Activated CD8-positive, alpha-beta memory T cell treated with anti-CD3 and anti-CD28 coated beads, Interleukin-2, amount 50 U/mL, for 4 hours (primary cell): ENCODE data around the gene FBLN2.
"Not testable (repeated sequence)": the region's sequence is repeated elsewhere in the genome, so short reads cannot be mapped to it uniquely, and the experiment has no call there.

Experiments used
- DNase-seq: peaks from one replicate; pipeline ENCODE4 v3.0.0-alpha.2; 2020

The FBLN2 gene

DNA sequence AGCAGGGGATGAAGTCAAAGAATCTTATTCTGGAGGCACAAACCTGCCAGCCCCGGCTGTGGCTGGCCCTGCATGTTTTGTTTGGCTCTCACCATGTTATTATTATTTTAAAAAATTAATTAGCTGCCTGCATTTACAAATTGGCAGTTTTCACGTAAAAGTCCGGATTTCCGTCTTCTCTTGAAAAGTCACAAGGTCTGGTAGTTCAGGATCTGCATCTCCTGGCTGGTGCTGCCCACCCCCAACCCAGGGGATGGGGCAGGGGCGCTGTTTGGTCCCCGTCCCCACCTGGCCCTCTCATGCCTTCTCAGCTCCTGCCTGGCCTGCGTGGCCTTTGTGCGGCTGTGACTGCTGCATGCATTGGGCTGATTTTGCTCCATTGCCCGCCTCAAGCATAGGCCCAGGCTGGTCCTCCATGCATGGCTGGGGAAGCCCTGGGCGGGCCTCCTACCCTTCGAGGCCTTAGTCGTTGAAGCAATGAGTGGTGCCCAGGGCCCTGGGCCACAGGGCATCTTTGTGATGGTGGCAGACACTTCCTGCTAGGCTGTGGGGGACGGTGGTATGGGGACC is 2.0 kb downstream of the FBLN2 start:
- DNase-seq = no peak

DNA sequence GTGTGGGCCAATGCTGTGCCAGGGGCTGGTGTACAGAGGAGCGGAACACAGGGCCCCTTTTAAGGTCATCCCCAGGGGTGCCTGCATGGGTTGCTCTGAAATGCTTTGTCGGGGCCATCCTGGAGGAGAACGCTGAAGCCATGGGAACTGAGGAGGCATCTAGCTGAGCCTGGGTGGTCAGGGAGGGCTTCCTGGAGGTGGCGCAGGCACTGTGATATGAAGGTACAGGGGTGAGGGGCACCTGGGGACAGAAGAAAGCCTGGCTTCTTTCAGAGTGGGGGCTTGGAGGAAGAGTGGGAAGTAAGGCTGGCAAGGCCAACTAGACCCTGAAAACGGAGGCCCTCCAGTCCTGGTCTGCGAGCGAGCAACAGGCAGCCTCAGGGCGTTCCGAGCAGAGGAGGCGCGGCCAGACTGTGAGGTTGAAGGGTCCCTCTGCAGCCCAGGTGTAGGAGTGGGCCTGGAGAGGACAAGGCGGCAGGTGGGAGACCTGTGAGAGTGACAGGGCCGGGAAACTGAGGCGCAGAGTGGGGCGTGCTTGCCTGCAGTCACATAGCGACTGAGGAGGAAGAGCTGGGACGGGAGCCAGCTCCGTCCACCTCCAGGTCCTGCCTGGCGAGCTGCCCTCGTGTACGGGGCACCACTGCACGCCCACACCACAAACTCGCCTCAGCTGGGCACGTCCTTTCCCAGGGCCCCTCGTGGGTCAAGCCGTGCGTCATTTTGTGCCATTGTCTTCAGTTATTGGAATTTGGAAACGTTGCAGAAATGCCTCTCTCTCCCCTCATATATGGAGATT is 4.1 kb downstream of the FBLN2 start:
- no peak for DNase-seq

DNA sequence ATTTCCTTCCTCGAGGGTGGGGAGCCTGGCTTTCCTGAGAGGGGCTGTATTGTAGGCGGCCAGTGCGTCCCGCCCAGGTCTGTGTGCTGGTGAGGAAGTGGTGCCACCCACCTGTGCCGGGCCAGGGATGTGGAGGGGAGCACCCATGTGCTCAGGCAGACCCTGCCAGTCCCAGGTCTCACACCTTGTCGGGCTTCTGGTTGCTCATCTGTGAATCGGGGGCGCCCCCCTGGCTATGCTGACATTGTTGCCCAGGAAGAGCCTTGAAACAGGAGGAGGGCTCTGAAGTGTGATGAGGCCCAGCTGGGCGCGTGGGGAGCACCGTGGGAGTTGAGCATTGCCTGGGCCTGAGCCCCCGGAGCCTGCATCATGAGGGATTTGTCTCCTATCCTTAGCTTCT is 4.8 kb downstream of the FBLN2 start:
- no peak for DNase-seq

DNA sequence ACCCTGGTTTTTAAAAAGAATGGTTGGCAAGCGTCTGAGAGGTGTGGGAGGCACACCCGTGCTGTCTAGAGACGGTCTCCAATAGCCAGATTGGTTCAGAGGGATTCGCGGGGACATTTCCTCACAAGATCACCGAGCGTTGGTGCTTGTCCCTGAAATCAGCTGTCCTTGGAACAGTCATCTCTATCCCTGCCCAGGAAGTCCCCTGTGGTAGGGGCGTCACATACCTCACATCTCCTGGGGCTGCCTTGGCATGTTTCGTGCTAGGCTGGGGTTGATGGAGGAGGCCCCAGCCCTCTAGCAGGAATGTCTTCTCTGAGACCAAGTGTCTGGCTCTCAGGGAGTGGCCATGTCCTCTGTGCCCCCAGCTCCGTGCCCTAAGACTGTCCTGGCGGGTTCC is 6.8 kb downstream of the FBLN2 start:
- DNase-seq = no peak

DNA sequence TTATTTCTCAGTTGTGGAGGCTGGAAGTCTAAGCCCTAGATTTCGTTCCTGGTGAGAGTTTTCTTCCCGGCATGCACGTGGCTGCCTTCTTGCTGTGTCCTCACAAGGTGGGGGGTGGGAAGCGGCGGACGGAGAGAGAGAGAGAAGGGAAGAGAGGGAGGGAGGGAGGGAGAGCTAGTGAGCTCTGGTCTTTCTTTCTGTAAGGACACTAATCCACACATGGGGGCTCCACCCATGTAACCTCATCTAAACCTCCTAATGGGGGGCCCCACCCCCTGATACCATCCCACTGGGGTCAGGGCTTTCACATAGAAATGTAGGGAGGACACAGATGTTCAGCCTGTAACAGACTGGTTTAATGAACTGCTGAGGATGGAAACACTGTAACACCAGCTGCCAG is 7.3 kb downstream of the FBLN2 start:
- no peak for DNase-seq

DNA sequence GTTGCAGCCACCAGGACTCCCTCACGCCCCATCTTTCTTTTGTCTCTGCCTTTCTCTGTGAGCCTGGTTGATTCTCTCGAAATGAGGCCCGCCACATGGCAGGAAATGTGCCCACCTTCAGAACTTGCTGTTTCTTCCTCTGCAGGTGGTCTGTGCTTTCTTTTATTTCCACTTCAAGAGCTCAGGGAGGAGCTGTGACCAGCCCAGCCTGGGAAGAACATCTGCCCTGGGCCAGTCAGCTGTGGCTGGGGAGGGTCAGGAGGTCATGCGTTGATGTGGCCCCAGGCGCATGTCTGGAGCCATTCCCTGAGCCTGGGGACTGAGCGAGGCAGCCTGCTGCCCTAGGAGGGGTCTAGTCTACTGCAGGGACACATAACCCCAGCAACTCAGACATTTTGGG is 8.0 kb downstream of the FBLN2 start:
- DNase-seq = no peak

DNA sequence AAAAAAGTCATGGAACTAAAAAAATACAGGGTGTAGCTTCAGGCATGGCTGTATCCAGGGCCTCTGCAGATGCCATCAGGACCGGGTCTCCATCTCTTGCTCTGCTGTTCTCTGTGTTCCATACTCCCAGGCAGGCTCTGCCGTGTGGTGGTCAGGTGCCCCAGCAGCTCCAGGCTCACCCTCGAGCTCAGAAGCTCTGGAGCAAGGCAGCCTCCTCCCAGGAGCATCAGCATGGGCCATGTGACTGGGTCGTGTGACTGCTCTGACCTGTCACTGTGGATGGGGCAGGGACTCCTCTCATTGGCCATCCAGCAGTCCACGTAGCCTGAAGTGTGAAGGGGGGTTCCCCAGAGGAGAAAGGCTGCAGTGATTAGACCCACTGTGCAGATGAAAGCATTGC is 8.5 kb downstream of the FBLN2 start:
- no peak for DNase-seq

DNA sequence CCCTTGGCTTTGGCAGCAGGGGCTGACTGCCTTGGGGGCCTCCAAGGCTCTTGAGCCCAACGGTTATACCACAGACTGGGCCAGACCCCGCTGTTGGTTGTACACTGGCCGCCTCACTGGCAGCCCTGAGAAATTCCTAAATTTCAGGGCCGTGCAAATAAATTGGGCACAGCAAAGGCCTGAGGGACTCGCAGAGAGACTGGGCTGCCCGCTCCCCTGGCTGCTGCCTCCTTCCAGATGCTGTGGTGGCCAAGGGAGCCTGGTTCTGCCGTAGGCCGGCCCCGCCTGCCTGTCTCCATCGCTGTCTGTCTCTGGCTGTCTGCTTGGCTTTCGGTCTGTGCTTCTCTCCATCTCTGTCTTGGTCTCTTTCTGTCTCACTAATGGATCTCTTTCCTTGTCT is 9.0 kb downstream of the FBLN2 start:
- no peak for DNase-seq

DNA sequence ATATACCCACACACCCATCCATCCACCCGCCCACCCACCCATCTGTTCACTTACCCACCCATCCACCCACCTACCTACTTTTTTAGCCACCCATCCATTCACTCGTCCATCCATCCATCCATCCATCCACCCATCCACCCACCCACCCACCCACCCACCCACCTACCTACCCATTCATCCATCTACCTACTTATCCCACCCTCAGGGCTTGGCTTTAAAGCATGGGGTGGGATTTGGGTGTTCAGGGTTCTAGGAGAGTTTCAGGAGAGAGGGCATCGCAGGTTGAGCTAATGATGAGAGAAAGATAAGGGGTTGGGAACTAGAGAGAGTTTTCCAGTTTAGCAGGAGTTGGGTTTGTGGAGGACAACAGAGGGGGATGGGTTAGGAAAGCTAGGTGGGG is 9.7 kb downstream of the FBLN2 start:
- no peak for DNase-seq

DNA sequence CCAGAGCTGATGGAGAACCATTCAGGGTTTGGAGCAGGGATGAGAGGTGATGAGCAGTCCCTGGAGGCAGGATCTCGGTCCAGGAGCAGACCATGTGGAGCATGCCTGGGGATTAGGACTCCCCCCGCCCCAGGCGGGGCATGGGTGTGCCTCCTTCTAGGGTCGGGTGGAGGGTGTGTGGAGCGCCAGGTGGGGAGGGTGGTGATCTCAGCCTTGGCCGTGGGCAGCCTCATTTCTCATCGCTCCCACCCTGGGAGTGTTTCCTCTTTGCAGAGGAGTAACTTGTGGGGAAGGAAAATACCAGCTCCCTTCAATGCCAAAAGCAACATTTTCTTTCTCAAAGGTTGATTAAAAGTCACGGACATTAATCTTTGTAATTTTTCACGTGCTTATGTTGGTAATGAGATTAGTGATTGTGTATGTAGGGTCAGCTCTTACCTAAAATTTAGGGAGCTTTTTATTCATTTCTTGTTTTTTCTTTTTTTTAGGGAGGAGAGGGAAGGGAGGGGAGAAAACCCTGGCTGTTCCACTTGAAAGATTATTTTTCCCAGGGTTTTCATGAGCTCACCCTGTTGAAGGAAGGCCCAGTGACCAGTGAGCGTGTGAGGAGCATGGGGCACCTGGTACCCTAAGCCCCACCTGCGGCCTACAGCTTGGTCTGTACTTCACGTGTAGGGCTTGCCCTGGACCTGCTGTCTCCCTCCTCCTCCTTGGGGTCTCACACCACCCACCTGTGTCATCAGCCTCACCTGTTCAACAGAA is 11.0 kb downstream of the FBLN2 start:
- no peak for DNase-seq

DNA sequence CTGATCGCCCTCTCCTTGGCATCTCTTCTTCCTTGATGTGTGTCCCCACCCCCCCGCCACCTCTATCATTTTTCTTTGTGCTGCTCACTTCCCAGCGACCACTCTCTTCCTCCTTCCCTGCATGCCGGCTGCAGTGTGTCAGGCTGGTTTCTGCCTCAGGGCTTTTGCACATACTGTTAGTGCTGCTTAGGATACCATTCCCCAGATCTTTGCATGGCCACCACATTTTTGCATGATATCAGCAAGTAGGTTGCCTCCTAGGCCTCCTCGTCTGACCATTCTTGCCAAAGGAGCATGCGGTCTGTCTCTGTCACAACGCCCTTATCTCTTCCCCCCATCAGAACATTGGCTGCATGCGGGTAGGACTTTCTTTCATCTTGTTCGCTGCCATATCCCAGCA is 12.5 kb downstream of the FBLN2 start:
- no peak for DNase-seq

DNA sequence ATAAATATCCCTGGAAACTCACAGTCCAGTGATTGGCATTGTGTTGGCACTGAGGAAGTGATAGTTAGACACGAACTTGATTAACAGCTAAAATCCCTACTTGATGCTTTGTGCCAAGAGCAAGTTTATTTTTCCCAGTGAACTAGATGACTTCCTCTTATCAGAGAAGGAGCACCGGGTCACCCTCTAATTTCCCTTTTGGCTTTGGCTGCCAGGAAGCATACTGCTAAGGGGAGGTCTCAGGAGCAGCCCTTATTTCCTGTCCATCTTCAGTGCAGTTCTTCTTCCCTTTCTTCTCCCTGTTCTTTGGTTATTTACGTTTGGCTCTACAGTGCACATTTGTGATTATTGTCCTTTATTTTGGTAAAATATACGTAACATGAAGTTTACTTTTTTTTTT is 13.0 kb downstream of the FBLN2 start:
- no peak for DNase-seq

DNA sequence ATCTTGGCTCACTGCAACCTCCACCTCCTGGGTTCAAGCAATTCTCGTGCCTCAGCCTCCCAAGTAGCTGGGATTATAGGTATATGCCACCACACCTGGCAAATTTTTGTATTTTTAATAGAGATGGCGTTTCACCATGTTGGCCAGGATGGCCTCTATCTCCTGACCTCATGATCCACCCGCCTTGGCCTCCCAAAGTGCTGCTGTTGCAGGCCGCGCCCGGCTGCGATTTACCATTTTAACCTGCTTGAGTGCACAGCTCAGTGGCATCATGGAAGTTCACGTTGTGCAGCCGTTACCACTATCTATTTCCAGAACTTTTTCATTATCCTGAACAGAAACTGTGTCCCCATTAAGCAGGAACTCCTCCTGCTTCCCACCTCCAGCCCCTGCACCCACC is 13.5 kb downstream of the FBLN2 start:
- not testable (repeated sequence) for DNase-seq

DNA sequence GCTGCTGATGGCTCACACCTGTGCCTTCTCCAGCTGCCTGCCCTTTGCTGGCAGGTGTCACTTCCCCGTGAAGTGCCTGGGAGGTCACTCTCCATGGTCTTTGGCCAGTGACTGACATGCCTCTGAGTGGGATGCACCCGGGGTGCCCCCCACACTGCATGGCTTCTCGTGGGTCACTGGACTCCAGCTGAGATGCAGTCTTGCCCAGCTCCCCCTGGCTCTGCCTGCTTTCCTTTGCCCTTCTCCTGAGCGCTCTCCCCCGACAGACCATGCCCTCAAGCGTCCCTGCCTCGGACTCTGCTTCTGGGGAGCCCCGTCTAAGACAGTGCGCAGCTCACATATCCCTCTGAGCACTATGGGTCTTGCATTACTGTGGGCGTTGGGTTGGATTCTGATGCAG is 14.4 kb downstream of the FBLN2 start:
- no peak for DNase-seq

DNA sequence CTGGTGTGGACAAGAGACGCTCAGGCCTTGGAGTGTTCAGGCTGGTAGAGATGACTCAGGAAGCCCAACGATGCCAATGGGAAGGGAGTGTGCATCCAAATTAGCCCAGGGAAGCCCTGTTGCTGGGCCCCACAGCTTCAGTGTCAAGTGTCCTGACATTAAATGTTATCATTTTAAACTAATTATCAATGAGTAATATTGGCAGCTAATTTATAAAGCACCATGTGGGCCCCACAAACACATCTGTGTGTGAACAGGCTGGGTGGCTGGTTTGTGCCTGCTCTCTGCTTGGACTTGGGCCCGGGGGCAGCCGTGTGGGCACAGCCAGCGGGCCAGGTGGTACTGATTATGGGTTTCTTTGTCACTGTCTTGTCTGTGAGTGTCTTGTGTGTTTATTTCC is 15.0 kb downstream of the FBLN2 start:
- DNase-seq = no peak

DNA sequence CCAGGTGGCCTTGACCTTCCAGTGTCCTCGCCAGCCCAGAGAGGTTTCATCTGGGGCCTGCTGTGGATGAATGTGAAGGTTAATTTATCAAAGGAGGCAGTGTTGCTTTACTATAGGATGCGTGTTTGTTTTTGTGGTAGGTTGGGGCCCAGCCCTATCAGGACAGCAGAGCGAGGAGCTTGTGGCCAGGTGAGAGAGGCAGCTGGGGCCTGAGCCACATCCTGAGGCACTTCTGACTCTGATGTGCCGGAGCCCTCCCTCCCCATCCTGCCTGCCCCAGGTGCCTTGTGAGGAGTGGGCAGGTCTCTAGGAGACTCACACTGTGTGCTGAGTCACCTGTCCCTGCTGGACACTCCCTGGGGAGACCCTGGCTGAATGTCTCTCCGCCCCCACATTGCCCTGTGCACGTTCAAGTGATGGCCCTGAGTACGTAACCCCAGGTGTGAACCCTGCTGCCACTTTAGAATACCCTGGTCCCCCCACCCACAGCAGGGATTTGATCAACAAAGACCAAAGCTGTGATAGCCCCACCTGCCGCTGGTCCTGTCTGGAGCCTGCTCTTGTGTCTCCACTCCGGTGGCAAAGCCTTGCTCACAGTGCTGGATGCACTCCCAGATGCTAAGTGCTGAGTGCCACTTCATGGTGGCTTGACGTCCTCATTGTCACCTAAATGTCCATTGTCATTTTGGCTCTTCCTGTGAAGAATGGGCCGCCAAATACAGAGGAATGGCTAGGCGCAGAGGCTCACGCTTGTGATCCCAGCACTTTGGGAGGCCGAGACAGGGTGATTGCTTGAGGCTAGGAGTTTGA is 16.0 kb downstream of the FBLN2 start:
- DNase-seq = no peak

DNA sequence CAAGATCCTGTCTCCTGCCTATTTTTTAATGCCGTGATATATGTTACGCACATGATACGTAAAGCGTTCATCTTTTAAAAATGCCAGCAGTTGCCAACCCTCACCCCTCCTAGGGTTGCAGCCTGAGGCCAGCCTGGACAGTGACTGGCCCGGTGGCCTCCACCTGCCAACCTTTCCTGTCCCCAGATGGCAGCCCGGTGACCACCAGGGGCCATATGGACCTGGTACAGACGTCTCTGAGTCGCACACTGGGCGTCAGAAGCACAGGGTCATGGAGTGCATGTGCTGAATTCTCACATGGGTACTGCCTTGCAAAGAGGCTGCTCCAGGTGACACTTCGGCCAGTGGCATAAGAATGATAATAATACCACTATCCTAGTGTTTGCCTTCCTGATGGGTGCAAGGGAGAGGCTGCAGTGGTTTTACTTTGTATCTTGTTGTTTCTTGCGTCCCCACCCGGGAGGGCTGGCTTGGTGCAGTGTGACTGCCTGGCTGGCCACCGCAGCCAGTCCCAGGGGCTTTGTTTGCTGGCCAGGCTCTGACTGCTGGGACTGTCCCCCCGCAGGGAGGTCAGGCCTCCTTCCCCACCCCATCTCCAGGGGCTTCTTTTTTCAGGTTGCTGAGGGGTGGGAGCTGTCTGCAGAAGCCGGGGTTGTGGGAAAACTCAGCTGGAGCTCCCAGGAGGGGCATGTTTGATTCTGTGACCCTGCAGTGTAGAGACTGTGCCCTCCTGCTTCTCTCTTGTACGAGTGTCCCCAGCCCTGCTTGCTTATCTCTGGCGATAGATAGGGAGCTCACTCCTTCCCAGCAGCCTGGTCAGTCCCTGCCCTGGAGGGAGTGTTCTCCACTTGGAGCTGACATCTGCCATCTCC is 16.9 kb downstream of the FBLN2 start:
- DNase-seq = no peak

DNA sequence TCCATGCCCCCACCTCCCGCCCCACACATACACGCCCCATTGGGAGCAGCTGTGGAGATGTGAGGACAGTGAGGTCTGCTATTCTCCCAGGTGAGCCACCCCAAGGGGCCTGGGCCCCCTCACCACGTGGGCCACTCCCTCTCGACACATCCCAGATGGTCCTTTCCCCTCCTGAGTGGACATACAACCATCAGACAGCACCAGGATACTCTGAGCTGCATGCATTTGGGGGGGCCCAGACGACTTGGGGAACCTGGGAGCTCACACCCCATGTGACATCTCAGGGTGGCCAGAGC is 17.5 kb downstream of the FBLN2 start:
- DNase-seq = no peak

DNA sequence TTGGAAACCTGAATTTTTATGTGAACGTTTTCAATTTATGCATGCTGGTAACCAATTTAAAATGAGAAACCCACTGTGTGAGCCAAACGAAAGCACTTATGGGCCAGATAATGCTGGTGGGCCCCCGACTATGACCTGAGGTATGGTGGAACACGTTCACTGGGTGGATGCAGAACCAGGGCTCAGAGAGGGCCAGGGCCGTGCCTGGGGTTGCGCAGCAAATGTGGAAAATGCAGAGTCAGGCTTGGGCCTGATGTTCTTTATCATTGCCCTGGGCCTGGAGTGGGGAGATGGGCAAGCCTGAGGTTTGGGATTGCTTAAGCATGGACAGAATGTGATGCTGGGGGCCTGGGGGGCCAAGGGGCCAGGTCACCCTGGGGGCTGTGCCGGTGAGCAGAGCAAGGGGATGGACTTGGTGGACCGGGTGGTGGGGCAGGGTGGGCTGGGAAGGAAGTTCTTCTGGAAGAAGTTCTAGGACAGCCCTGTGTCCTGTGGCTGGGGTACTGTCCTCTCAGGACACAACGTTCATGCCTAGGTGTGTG is 17.9 kb downstream of the FBLN2 start:
- DNase-seq = no peak

DNA sequence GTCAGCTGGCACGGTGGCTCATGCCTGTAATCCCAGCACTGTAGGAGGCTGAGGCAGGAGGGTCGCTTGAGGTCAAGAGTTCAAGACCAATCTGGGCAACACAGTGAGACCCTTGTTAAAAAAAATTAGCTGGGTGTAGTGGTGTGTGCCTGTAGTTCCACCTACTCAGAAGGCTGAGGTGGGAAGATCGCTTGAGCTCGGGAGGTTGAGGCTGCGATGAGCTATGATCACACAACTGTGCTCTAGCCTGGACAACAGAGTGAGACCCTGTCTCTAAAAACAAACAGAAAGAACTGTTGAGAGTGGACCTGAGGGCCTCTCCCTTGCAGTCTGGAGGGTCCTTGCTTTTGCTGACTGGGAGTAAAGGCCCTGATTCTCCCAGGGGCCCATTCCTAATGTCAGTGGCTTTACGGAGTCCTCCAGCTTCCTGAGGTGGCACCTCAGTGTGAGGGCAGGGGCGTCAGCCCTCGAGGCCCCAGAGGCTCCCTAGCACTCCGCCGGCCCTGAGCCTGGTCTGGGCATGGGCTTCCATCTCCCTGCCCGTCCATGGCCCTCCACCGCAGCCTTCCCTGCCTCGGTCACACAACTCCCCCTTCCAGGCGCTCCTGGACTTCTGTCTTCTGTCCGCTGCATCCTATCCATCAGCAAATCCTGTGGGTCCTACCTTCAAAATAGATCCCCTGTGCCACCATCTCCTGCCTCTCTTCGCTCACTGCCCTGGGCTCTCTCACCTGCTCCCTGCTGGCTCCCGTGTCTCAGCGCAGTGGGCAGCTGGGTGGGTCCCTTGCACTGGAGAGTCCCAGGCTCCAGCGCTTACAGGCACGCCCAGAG is 19.0 kb downstream of the FBLN2 start:
- DNase-seq = no peak

DNA sequence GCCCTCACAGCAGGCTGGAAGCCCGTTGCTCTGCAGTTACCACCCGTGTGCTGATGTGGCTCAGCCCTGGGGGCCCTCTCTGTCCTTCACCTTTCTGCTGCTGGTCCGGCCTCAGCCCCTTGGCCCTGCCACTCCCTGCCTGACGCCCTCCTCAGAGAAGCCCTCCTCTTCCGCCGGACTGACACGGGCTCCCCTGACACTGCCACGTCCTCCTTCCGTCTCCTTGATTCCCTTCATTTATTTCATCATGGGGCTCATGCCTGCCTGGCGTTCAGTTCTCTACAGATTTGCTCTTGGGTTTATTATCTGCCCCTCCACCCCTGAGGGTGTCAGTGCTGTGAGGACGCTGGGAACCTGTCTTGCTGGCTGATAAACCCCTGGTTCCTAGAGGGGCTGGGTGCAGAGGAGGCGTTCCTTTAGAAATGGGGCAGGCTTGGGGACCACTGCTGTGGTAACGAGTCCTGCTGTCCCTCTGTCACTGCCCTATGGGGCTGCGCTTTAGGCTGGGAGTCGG is 19.6 kb downstream of the FBLN2 start:
- DNase-seq = no peak
